Epithelial cell of proximal tubule (primary cell): Measurements from ENCODE around the gene BBLN. TPM values are rescaled to one million over a fixed set of nuclear protein-coding genes. Genes with fewer than 3 reads are reported as not detected.

Source experiments
- DNase-seq: peaks from one replicate; pipeline ENCODE4 v3.0.0-alpha.2; 2011; ENCODE audit warnings: low read depth
- H3K4me3 ChIP-seq: 2 replicates; pipeline ENCODE4 v1.5.1; 2011; ENCODE audit warnings: low read depth, mild to moderate bottlenecking, low read length
- CTCF ChIP-seq: conservative IDR thresholded peaks from 2 replicates; pipeline ENCODE4 v1.5.1; 2012; ENCODE audit warnings: low read depth, mild to moderate bottlenecking, low read length
- total RNA-seq: library from RNA; depleted of rRNA; stranded (reverse); fragments of >200 nt; gene quantifications from 2 replicates; pipeline ENCODE4 v1.2.3, GENCODE V29; 2015

BBLN gene
- total RNA-seq, 1 donor from 2014 or later: 269 TPM

DNA sequence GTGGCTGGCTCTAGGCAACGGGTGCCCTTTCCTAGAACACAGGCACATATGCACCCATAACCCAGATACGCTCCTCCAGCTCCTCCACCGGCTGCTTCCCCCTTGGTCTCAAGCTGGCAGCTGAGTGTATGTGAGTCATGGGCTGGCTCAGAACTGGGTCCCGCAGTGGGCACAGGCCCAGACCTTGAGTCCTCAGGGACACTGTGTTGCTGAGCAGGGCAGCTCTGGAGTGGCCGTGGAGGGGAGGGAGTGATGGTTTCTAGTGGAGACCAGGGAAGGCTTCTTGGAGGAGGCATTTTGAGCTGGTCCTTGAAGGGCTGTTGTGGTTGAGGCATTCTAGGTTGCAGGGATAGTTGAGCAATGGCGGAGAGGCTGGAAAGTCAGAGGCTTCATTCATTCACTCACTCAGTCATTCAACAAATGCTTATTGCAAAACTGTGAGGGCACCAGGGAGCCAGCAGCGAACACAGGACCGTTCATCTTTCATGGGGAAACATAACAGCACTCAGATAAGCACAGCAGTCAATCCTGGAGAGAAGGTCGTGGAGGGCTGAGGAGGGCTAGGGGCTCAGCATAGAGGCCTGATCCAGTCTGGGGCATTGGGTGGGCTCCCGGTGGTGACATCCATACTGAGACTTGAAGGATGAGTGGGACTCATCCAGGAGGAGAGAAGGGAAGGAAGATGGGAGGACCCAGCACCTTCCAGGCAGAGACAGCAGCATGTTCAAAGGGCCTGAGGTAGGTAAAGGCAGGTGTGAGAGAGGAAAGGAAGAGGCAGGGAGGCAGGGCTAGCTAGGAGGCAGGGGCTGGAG is 2.4 kb downstream of the BBLN start:
- TF ChIP-seq CTCF: no peak
- no peak overlapping the region for H3K4me3 ChIP-seq
- DNase-seq: no peak

DNA sequence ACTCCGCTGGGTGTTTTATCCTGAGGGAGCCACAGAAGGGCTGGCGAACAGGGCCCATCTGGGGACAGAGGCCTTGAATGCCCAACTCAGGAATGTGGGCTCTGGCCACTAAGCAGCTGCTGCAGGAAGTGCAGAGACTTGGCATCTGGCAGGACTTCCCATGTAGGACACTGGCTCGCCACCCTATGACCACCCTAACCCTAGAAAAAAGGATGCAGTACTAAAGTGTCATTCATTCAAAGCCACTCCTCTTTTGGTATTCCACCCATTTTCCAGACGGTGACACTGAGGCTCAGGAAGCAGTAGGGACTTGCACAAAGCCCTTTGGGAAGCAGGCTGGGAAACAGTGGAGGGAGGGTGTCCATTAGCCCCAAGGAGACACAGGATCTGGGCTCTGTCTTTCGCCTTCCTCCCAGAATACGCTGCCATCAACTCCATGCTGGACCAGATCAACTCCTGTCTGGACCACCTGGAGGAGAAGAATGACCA is 3.0 kb downstream of the BBLN start:
- TF ChIP-seq CTCF: no peak
- DNase-seq: no peak
- no peak overlapping the region for H3K4me3 ChIP-seq

DNA sequence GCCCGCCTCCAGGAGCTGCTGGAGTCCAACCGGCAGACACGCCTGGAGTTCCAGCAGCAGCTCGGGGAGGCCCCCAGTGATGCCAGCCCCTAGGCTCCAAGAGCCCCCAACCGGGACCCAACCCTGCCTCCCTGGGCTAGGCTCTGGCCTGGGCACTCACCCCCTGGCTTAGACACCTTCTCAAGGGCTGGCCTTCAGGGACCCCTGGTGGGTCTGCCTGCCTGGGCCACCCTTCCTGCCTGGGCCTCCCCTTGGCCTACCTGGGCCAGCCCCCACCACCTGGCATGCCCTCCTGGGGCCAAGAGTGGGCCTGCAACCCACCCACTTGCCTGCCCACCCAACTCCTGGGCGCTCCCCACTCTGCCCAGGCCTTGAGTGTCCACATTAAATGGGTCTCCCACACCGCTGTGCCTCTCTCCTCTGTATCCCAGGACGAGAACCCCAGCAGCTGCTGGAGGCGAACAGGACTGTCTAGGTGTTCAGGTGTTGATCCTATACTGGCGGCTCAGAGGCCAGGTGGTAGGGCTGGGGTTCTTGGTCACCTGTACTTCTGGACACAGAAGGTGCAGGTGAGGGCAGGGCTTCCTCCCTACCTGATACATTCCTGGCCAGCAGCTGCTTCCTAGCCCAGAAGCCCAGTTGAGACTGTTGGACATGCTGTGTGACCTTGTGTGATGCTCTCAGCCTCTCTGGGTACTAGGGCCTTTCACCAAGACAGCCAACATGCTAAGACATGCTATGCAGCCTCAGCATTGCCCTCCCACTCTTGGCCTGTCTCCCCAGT is 3.6 kb downstream of the BBLN start:
- no peak for TF ChIP-seq CTCF
- no peak overlapping the region for H3K4me3 ChIP-seq
- no peak for DNase-seq

GRCh38 chr9:128164307-128164885 is 4.3 kb downstream of the BBLN start:
- no peak for DNase-seq
- no peak for TF ChIP-seq CTCF
- H3K4me3 ChIP-seq: no peak overlapping the region

DNA sequence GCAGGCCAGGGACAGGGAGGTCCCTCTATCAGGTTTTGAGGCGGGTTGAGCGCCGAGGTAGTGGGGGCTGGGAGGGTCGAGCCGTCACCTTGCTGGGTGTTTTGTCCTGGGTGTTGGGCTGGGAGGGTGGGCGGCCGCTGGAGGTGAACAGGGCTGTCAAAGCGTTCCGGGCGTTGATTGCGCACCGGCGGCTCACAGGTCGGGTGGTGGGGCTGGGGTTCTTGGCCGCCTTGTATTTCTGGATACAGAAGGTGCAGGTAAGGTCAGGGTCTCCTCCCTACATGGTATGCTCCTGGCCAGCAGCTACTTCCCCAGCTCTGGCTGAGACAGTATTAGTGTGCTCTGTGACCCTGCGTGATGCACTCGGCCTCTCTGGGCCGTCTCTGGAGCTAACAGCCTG is 6.1 kb downstream of the BBLN start:
- TF ChIP-seq CTCF: no peak
- H3K4me3 ChIP-seq: no peak overlapping the region
- DNase-seq: no peak

DNA sequence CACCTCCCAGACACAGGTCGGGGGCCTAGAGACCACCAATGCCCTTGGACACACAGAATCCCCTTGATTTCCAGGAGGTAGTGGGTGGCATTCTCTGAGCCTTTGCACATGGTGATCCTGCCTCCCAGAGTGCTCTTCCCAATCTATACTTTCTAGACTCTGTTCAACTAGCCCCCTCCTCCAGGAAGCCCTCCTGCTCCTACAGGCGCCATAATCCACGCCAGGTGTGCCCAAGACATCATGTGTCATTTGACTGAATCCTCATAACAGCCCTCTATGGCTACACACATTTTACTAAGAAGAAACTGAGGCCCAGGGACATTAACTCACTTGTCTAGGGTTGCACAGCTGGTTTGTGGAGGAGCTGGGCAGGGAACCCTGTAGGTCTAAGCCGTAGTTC is 7.1 kb downstream of the BBLN start:
- no peak overlapping the region for H3K4me3 ChIP-seq
- DNase-seq: no peak
- TF ChIP-seq CTCF: no peak
